ENCODE data around the gene EFTUD2. TPM values are rescaled to one million over a fixed set of nuclear protein-coding genes. Genes with fewer than 3 reads are reported as not detected.

Gene EFTUD2
- total and polyA plus RNA-seq, 4 donors = 19.8 to 84.3 (median 33.3) TPM

GRCh38 chr17:44912763-44913544 is 13.7 kb upstream of the EFTUD2 start:
- H3K4me1 ChIP-seq (ENCODE audit: control insufficient read depth in 4 of 4, insufficient read depth in 4 of 4, low read length in 3 of 4) = peaks cover 0 to 16% (median 10%) of the 10 kb centered on the region in 4 donors
- H3K27me3 ChIP-seq (ENCODE audit: control insufficient read depth in 4 of 4, insufficient read depth in 4 of 4, low read length in 3 of 4) = no peaks in the 10 kb centered on the region
- H3K9ac ChIP-seq (ENCODE audit: low read depth in 1 of 2, low read length in 2 of 2) = no peak overlapping the region
- H3K9me3 ChIP-seq (ENCODE audit: control insufficient read depth in 4 of 4, low read length in 3 of 4) = no peaks in the 10 kb centered on the region
- no peaks in the 10 kb centered on the region for H3K36me3 ChIP-seq (ENCODE audit: control insufficient read depth in 4 of 4, insufficient read depth in 3 of 4, low read depth in 1 of 4, low read length in 3 of 4)
- WGBS = 89% methylated on average over 14 of the region's 14 CpGs
- no peak for DNase-seq (ENCODE audit: low spot score)
- H3K4me3 ChIP-seq (ENCODE audit: low read depth in 1 of 3, low read length in 3 of 3) = no peak overlapping the region
- TF ChIP-seq NR2F2 (IDR thresholded peaks at IDR 0.05) = no peak
- TF ChIP-seq FOXA1 (IDR thresholded peaks at IDR 0.05) = no peak
- TF ChIP-seq, protein P1, sequence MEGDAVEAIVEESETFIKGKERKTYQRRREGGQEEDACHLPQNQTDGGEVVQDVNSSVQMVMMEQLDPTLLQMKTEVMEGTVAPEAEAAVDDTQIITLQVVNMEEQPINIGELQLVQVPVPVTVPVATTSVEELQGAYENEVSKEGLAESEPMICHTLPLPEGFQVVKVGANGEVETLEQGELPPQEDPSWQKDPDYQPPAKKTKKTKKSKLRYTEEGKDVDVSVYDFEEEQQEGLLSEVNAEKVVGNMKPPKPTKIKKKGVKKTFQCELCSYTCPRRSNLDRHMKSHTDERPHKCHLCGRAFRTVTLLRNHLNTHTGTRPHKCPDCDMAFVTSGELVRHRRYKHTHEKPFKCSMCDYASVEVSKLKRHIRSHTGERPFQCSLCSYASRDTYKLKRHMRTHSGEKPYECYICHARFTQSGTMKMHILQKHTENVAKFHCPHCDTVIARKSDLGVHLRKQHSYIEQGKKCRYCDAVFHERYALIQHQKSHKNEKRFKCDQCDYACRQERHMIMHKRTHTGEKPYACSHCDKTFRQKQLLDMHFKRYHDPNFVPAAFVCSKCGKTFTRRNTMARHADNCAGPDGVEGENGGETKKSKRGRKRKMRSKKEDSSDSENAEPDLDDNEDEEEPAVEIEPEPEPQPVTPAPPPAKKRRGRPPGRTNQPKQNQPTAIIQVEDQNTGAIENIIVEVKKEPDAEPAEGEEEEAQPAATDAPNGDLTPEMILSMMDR (IDR thresholded peaks at IDR 0.05; ENCODE audit: low read depth, low read length, missing input control) = no peak
- TF ChIP-seq HNF4A (conservative IDR thresholded peaks at IDR 0.05) = no peak
- no peak for TF ChIP-seq TAF1 (conservative IDR thresholded peaks at IDR 0.05)
- no peak for TF ChIP-seq FOXA2 (IDR thresholded peaks at IDR 0.05)
- TF ChIP-seq YY1 (IDR thresholded peaks at IDR 0.05) = no peak
- no peak for TF ChIP-seq RAD21 (IDR thresholded peaks at IDR 0.05)
- TF ChIP-seq, protein P2, sequence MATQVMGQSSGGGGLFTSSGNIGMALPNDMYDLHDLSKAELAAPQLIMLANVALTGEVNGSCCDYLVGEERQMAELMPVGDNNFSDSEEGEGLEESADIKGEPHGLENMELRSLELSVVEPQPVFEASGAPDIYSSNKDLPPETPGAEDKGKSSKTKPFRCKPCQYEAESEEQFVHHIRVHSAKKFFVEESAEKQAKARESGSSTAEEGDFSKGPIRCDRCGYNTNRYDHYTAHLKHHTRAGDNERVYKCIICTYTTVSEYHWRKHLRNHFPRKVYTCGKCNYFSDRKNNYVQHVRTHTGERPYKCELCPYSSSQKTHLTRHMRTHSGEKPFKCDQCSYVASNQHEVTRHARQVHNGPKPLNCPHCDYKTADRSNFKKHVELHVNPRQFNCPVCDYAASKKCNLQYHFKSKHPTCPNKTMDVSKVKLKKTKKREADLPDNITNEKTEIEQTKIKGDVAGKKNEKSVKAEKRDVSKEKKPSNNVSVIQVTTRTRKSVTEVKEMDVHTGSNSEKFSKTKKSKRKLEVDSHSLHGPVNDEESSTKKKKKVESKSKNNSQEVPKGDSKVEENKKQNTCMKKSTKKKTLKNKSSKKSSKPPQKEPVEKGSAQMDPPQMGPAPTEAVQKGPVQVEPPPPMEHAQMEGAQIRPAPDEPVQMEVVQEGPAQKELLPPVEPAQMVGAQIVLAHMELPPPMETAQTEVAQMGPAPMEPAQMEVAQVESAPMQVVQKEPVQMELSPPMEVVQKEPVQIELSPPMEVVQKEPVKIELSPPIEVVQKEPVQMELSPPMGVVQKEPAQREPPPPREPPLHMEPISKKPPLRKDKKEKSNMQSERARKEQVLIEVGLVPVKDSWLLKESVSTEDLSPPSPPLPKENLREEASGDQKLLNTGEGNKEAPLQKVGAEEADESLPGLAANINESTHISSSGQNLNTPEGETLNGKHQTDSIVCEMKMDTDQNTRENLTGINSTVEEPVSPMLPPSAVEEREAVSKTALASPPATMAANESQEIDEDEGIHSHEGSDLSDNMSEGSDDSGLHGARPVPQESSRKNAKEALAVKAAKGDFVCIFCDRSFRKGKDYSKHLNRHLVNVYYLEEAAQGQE (IDR thresholded peaks at IDR 0.05) = no peak
- TF ChIP-seq JUND (IDR thresholded peaks at IDR 0.05) = no peak
- no peak for TF ChIP-seq SP1 (IDR thresholded peaks at IDR 0.05)
- no peak for TF ChIP-seq RXRA (IDR thresholded peaks at IDR 0.05)
- TF ChIP-seq ATF3 (IDR thresholded peaks at IDR 0.05) = no peak
- TF ChIP-seq ZBTB33 (IDR thresholded peaks at IDR 0.05) = no peak
- TF ChIP-seq EGR1 (IDR thresholded peaks at IDR 0.05; ENCODE audit: low read depth in 2 of 2) = no peak
- no peak overlapping the region for H3K27ac ChIP-seq (ENCODE audit: low read depth in 1 of 2, low read length in 2 of 2)

Measured in liver (tissue), 9 donors.